HG02970 (cell line): ENCODE data around the gene GMEB2.

Experiments
- ATAC-seq: cut with Tn5 transposase; IDR thresholded peaks from one replicate; pipeline ENCODE4 v1.9.1; 2021; ENCODE audit warnings: mild to moderate bottlenecking, moderate library complexity, moderate number of reproducible peaks; ENCODE audit not compliant: unreplicated experiment, low FRiP score

The GMEB2 gene

GRCh38 chr20:63591786-63592355 lies 35.0 kb downstream of the GMEB2 start:
- no peak for ATAC-seq

- no peak for ATAC-seq
These were observed 35.8 kb downstream of the GMEB2 start for GRCh38 chr20:63591147-63591533.

GRCh38 chr20:63590218-63591146 lies 36.4 kb downstream of the GMEB2 start:
- no peak for ATAC-seq

- no peak for ATAC-seq
These were observed 37.4 kb downstream of the GMEB2 start for GRCh38 chr20:63589261-63590217.

DNA sequence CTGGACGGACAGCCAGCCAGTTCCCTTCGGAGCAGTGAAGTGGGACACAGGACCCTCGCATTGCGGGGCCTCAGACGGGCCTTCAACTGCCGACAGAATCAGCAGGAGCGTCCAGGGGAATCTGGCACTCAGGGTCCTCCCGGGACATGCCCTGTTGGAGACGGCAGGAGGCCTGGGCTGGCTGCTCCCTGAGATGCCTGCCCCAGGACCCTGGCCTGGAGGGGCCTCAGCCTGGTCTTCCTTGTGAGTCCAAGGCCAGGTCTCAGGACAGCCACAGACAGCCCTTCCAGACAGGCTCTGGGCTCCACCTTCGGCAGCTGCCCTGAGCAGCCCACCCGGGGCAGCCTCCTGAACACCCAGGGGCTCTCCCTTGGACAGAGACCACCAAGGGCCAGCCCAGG lies 38.3 kb downstream of the GMEB2 start:
- no peak for ATAC-seq

DNA sequence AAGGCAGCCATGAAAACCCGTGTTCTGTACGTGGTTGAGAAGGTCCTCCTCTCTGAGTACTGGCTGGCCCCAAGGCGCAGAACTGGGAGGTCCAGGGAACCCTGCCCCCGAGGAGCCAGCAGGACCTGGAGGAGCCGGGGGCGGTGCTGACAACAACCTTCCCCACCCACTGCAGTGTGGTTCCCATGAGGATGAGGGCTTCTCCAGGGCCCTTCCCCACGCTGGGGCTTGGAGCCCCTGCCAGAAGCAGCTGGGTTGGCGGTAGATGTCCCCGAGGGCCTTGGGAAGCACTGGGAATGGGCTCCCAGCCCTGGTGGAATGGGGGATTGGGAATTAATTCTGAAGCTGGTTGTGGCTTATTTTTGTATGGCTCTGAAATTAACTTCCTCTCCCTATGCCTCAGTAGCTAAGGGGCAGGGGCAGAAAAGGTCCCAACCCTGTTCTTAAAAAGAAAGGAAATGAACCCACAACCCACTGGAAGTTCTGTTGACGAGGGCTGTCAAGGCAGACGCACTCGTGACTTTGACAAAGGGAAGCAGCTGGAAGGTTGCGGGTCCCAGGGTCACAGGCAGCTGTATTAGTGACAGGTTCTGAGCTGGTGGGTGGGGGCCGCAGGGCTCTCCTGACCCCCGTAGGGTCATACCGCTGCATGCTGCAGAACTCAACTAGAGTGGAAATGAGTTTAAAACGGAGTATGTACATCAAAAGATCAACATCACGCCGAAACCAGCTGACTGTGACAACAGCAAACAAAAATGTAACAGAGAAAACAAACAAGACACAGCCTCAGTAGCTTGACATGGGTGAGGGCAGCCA lies 38.9 kb downstream of the GMEB2 start:
- no peak for ATAC-seq

GRCh38 chr20:63587256-63587655 lies 39.6 kb downstream of the GMEB2 start:
- no peak for ATAC-seq

GRCh38 chr20:63586797-63587196 lies 40.1 kb downstream of the GMEB2 start:
- no peak for ATAC-seq

GRCh38 chr20:63585616-63586565 lies 41.0 kb downstream of the GMEB2 start:
- no peak for ATAC-seq

DNA sequence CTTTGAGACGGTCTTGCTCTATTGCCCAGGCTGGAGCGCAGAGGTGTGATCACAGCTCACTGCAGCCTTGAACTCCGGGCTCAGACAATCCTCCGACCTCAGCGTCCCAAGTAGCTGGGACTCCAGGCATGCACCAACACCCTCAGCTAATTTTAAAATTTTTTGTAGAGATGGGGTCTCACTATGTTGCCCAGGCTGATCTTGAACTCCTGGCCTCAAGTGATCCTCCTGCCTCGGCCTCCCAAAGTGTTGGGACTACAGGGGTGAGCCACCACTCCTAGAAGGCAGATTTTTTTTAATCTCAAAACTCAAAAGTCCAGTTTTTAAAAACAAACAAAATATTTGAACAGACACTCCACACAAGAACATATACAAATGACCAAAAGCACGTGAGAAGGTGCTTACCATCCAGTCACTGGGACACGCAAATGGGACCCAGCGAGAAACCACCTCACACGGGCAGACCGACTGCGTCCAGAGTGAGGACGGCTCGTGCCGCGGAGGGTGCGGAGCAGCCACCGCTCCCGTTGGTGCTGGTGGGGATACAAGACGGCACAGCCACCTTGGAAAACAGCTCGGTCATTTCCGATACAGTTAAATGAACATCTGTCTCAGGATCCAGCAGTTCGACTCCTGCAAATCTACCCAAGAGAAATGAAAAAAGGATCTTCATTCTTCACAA lies 44.4 kb downstream of the GMEB2 start:
- no peak for ATAC-seq

DNA sequence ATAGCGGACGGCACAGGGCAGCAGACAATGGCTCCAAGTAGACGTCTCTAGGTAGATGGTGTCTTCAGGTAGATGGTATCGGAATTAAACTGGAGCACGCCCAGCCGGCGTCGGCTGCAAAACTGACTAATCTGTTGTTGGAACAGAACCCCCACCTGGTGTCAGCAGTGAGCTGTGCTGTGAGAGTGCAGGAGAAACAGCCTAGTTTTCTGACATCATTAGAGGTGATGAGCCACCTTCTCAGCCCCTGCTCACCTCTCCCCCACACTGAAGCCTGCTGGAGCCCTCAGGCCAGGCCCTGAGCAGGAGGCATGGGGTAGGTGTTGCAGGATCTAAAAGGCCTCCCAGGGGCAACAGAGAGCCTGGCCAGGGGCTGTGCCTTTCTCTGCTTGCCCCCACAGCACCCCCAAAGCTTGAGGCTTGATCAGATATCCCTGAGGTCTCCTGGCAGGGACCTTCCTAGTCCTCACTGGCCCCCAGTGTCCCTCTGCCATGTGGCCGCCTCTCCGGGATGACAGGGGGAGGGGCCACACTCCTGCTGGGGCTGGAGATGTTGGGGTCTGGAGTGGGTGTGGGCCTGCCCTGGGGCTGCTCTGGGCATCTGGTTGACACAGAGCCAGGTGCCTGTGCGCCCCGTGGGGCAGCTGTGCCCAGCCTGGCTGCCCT lies 46.0 kb downstream of the GMEB2 start:
- ATAC-seq: no peak

DNA sequence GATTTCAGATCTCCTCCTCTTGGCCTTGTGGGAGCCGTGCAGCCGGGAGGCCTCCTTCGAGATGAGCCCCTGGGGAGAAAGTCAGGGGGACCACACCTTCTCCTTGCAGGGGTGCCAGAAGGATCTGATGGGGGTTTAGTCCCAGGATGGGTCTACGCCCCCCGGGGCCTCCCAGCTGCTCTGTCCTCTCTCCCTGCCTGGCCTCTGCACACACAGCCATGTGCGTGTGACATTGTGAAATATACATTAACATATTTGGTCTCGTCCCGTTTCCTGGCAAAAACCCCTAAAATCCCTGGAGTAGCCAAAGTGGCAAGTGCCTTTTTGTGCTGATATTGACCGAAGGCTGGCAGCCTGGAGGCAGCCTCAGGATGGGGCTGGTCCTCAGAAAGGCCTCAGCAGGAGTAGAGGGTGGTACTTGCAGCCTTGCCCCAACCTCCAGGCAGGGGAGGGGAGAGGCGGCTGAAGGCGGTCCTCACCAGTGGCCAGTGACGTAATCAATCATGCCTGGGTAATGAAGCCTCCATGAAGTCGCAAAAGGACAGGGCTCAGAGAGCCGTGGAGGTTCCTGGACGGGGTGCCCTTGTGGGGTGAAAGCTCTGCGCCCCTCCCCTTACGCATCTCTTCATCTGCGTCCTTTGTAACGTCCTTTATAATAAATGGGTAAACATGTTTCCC lies 47.7 kb downstream of the GMEB2 start:
- ATAC-seq: no peak

DNA sequence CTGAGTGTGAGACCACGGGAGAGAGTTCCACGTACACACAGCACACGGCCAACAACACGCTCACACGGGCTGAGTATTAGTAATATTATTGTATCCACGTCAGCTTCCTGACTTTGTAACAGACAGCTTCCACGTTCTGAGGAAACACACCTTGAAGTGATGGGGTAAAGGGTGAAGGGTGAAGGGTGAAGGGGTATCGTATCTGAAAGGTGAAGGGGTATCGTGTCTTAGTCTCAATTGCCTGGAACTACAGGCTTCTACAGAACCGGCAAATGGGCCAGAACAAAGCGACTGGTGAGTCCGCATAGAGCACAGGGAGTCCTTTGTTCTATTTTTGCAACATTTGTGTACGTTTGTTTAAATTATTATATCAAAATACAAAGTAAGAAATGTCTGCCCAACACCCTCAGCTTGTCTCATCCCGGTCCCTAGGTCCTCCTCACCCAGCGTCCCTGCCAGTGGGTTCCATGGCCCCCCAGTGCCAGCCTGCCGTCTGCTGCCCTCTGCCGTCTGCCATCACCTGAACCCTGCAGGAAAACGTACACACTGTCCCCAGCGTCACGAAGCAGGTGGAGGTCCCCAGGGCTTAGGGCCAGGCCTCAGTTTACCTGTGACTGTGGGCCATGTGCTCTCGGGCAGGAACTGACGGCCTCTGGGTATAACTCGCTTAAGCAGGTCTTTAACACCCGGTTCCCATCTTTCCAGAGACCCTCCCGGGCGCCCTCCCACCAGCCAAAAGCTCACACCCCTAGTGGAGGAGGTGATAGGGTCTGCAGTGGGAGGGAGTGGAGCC lies 48.5 kb downstream of the GMEB2 start:
- ATAC-seq: no peak

DNA sequence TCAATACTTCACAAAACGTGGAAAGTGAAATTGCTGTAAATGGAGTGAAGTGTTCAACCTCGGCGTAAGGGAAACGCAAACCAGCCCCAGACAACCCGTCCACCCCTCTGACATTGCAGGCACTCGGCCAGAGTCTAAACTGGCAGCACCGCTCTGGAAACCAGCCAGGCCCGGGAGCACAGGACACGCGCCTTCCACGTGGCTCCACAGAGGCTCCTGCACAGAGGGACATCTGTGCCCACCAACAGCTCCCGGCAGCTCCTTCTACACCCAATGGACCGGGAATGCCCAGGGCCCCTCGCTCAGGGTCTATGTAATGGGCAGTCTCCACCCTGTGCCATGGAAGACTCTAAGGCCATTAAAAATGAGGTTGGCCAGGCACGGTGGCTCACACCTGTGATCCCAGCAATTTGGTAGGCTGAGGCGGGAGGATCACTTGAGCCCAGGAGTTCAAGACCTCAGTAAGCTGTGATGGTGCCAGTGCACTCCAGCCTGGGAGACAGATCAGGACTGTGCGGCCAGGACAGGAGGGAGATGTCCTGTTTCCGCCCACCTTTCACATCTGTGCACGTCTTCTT lies 49.5 kb downstream of the GMEB2 start:
- ATAC-seq: no peak

DNA sequence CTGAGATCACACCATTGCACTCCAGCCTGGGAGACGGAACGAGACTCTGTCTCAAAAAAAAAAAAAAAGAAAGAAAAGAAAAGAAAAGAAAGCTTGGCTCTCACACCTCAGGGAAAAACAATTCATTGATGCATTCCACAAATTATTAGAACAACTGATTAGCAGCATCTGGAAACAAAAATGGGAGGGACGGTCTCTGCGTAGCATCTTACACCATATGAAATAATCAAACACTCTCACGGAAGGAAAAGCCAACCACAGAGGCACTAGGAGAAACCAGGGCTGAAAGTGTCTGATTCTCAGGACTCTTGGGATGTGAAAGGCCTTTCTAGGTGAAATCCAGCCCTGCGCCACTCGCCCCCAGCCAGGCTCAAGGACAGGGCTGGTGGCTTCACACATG lies 50.6 kb downstream of the GMEB2 start:
- ATAC-seq: no peak
